ENCODE data around the gene KIRREL3. TPM values are rescaled to one million over a fixed set of nuclear protein-coding genes. Genes with fewer than 3 reads are reported as not detected.

The KIRREL3 gene
- total and polyA plus RNA-seq, 2 of the 4 experiments (the other 2 are of a cell fraction) = 10.9 to 15.9 TPM

GRCh38 chr11:126904520-126904919, 96.0 kb downstream of the KIRREL3 start:
- ATAC-seq (ENCODE audit: low read depth) = no peak
- H4K20me1 ChIP-seq (ENCODE audit: insufficient read depth, low read length) = no peaks in the 10 kb centered on the region

More at GRCh38 chr11:126904520-126904919, 96.0 kb downstream of the KIRREL3 start:
- ChIA-PET POLR2A (ENCODE audit: unreplicated experiment) (no interaction called here), CTCF (interaction anchor here (1.0 kb wide), 1 partner anchor 114 kb away, joined by 3 read pairs; no protein-coding TSS in a partner anchor)
- Histone ChIP-seq H3K36me3 (ENCODE audit: control insufficient read depth, insufficient read depth, low read length) (no peaks in the 10 kb centered on the region), H3K4ac (ENCODE audit: low read depth, low read length) (no peak overlapping the region), H3K4me1 (ENCODE audit: control insufficient read depth, insufficient read depth, low read length) (no peaks in the 10 kb centered on the region), H3K9me3 (ENCODE audit: control insufficient read depth, insufficient read depth, low read length) (no peaks in the 10 kb centered on the region), H2AFZ (replicated peaks; ENCODE audit: low read length, poor library complexity) (no peak overlapping the region), H3K18ac (ENCODE audit: low read depth, low read length) (no peak overlapping the region), H3K4me3 (ENCODE audit: insufficient read depth, low read depth, low read length) (no peak overlapping the region), H2BK120ac (ENCODE audit: low read depth, low read length) (no peak overlapping the region), H2AK5ac (ENCODE audit: low read depth, low read length) (no peak overlapping the region), H2BK5ac (ENCODE audit: low read depth, low read length, poor library complexity, severe bottlenecking) (no peak overlapping the region), H3K27me3 (ENCODE audit: control insufficient read depth, insufficient read depth, low read length) (no peaks in the 10 kb centered on the region), H3K14ac (replicated peaks; ENCODE audit: low read depth, low read length) (no peak overlapping the region), H3K23ac (ENCODE audit: low read depth, low read length) (no peak overlapping the region), H3K9me1 (ENCODE audit: insufficient read depth, low read length) (no peaks in the 10 kb centered on the region), H3K9ac (ENCODE audit: low read depth, low read length) (no peak overlapping the region), H3K4me2 (ENCODE audit: low read depth, low read length) (no peak overlapping the region), H3K79me1 (ENCODE audit: low read depth in 1 of 2, low read length in 2 of 2) (peaks cover 18 to 20% of the 10 kb centered on the region in 2 experiments), H2BK20ac (ENCODE audit: low read depth, low read length) (no peak overlapping the region), H4K8ac (ENCODE audit: low read depth in 2 of 2, low read length in 2 of 2) (no peak overlapping the region), H2AK9ac (replicated peaks; ENCODE audit: low read depth, low read length, poor library complexity) (no peak overlapping the region), H4K5ac (ENCODE audit: low read depth, low read length) (no peak overlapping the region), H3K56ac (ENCODE audit: extremely low read depth, insufficient read depth, low read length) (no peak overlapping the region), H2BK15ac (ENCODE audit: low read depth, low read length) (no peak overlapping the region), H3K27ac (ENCODE audit: insufficient read depth, low read length) (no peak overlapping the region), H4K91ac (ENCODE audit: insufficient read depth, low read depth, low read length) (no peak overlapping the region)
- WGBS, 2 experiments (ENCODE audit: extremely low coverage in 2 of 2, insufficient read length in 1 of 2) = no CpG with 5 or more reads among the region's 2 CpGs
- no peak for DNase-seq
- in situ Hi-C loops (cut with MboI; ENCODE audit: low sequenced_read_pairs) = no loop called here
- no peak for TF ChIP-seq MAFK (IDR thresholded peaks at IDR 0.05; ENCODE audit: low read depth, low read length)
- no peak for TF ChIP-seq NFE2L2 (IDR thresholded peaks at IDR 0.05; ENCODE audit: low read depth, low read length)
- TF ChIP-seq SMC3 (IDR thresholded peaks at IDR 0.05; ENCODE audit: low read depth, low read length) = no peak
- no peak for TF ChIP-seq CEBPB (IDR thresholded peaks at IDR 0.05; ENCODE audit: low read depth, low read length)
- no TSS peak for BruUV-seq (replicated peaks)
- intact Hi-C loops (cut with micrococcal nuclease) = no loop called here
- dilution Hi-C loops (cut with HindIII; ENCODE audit: low sequenced_read_pairs, unreplicated experiment) = no loop called here

Data from IMR-90 (cell line).